ENCODE results near the gene CD300A.
A peak's percentile ranks its signal among the peaks of the same experiment; 100 is the strongest.

CD300A gene

DNA sequence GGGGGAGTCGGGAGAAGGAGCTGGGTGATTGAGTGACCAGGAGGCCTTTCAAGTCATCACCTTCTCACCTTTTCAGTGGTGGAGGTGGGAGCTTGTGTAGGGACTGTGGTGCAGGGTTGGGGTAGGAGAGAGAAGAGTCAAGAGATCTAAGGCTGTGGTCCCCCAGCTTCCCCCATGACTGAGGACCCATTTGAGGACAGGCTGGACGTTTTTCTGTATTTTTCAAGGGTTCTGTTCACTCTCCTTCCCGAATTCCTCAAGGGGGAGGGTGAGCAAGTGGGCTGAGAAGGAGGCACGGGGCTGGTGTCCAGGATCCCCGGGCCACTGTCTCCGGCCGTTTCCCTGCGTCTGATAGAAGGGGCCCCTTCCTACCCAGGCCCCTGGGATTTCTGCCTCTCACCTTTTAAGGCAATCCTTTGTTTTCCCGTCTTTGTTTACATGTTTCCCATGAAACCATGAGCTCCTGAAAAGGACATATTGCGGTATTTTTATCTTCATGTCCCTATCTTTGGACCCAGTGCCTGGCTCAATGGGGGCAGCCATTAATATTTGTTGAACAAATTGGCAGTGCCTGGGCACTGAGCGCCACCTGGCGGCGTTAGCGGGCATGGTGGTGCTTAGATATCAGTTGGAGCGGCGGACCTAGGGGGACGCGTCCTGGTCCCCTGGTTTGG is 9.2 kb upstream of the CD300A start:
- DNase-seq, result peak; percentile 64

DNA sequence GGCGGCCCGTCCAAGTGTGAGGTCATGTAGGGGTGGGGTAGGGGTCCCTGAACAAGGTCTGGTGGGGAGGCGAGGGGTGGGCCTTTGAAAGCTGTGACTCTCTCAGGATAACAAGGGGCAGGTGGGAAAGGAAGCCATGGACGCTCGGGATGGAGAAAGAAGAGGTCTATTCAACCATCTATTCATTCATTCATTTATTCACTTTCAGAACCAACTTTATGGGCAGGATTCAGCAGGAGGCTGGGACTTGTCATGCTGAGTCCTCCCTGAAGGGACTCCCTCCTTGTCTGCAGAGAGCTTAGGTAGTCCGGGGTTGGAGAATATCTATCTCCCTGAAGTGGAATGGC is 8.6 kb upstream of the CD300A start:
- no peak for DNase-seq

DNA sequence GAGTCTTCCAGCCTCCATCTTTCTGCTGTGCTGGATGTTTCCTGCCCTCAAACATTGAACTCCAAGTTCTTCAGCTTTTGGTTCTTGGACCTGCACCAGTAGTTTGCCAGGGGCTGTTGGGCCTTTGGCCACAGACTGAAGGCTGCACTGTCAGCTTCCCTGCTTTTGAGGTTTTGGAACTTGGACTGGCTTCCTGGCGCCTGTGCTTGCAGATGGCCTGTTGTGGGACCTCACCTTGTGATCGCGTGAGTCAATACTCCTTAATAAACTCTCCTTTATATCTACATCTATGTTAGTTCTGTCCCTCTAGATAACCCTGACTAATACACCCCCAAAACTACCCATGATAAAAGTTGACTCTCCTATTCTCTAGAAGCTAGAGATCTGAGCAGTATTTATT is 7.6 kb upstream of the CD300A start:
- DNase-seq, result no peak

DNA sequence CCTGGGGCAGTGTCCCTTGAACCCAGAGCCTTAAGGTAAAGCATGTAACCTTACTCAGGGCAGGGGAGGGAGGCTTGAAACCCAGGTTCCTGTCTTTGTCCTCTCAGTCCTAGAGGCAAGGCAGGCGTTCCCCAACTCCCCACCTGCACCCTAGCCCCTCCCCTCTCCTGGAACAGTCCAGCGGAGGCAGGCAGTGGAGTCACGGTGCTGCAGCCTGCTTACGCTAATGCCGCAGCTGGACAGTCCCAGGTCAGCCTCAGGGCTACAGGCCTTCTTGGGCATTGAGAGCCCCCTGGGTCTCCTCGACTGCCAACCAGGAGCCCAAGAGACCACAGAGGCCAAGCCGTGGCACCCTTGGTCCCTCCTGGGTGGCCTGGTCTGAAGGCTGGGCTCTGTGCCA is 6.8 kb upstream of the CD300A start:
- no peak for DNase-seq

DNA sequence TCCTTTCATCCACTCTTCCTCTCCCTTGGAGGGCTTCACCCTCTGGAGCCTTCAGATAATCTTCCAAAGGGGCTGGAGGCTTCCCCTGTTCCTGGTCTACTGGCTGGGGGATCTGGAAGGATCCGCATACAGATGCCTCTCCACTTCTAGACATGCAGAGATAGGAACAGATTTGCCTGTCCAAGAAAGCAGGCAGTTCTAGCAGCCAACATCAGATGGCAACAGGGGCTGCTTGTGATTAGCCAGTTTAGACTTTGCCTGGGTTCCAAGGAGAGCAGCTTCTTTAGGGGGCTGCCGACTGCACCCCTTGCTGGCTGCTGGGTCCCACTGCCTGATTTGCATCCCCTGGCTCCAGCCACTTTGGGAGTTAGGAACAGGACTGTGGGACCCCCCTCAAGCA is 6.2 kb upstream of the CD300A start:
- no peak for DNase-seq

DNA sequence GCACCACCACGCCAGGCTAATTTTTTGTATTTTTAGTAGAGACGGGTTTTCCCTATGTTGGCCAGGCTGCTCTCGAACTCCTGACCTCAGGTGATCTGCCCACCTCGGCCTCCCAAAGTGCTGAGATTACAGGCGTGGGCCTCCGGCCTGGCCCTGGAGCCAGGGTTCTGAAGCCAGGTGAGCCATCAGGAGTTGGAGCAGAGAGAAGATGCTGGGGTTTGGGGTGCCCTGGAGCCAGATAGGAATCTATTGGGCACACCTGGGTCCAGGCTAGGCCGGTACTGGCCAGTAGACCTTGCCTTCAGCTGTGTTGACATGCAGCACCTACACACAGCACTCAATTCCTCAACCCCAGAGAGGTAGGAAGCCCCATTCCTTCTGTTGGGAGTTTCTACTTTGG is 5.4 kb upstream of the CD300A start:
- DNase-seq, result no peak

DNA sequence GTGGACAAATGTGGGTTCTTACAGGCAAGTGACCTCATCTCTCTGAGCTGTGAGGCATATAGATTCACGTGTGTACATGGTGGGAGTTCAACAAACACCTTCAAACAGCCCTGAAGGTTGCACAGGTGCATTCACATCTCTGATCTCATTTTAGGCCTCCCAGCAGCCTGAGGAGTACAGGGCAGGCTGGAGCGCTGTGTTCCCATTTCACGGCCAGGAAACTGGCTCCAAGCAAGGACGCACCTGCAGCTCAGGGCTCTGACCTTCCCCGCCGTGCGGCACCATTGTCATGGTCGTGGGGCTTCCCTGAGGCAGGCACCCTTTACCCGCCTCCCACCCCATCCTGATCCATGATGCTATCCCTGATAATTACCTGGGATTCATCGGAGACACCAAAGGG is 4.8 kb upstream of the CD300A start:
- no peak for DNase-seq

DNA sequence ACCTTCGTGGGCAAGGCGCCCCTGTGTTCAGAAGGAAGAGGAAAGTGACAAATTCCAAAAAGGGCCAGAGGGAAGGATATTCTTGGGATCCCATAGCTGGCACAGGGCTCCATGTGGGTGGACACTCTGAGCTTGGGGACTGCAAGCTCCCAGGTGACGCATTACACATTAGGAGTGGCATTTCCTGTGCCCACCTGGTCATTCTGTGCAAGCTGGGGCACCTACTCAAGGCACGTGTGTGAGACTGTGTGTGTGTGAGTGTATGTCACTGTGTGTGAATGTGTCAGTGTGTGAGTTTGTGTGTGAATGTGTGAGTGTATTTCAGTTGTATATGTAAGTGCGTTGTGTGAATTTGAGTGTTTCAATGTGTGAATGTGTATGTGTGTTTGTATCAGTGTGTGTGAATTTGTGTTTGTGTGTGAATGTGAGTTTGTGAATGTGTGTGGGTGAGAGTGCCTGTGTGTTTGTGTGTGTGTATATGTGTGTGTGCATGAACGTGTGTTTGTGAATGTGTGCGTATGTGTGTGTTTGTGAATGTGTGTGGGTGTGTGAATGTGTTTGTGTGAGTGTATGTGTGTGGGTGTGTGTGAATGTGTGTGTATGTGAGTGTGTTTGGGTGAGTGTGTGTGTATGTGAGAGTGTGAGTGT is 1.6 kb upstream of the CD300A start:
- no peak for DNase-seq

DNA sequence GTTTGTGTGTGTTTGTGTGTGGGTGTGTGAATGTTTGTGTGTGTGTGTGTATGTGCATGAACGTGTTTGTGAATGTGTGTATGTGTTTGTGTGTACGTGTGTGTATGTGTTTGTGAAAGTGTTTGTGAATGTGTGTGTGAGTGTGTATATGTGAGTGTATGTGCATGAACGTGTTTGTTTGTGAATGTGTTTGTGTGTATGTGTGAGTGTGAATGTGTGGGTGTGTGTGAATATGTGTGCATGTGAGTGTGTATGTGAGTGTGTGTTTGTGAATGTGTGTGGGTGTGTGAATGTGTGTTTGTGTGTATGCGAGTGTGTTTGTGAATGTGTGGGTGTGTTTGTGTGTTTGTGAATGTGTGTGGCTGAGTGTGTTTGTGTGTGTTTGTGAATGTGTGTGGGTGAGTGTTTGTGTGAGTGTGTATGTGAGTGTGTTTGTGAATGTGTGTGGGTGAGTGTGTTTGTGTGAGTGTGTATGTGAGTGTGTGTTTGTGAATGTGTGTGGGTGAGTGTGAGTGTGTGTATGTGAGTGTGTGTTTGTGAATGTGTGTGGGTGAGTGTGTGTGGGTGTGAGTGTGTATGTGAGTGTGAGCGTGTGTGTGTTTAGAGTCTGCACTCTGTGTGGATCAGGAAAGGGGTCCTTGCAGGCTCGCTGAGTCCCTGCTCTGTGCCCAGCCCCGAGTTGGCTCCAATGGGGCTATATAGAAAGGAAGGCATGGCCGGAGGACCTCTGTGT is 890 bp upstream of the CD300A start:
- DNase-seq, result no peak

DNA sequence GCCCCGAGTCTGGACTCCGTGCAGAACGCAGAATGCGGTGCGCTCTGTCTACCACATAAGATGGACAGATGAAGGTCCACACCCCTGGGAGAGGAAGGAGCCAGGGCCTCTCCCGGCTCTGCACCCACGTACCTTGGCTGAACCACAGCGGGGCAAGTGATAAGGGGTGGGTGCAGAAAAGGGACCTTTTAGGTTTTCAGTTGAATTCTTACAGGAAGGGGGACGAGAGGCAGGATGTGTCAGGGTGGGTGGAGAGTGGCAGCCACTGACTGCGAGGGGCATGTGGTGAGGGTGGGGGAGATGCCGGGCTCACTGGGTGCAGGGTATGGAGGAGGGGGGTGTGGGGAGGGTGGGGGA is 372 bp downstream of the CD300A start:
- no peak for DNase-seq

DNA sequence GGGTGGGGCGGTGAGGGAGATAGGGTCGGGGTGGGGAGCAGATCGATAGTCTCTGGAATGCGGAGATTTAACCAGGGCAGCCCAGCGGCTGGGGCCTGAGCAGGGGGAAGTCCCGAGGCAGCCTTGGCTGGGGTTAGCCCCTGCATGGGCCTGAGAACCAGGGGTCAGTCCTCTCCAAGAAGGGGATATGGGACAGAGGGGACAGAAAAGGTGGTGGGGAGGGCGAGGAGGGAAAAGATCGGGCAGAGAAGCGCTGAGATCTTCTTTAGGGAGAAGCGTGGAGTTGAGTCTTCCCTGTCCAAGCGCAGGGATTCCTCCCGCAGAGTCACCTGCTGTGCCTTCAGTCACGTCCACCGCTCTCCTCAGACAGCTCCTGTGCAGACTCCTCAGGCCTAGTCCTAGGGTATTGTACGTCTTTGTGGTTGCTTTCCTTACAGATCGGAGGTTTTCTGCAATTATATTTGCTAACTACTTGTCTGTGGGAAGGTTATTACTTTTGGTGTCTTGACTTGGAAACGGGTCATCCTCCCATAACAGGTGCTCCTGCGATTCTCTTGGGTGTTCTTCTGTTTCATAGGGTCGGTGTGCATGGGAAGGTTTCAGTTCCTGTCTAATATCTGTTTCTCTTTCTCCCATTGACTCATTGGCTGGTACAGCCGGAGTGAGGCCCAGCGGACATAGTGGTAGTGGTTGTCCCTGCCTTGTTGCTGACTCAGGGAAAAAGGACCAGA is 952 bp downstream of the CD300A start:
- DNase-seq, result peak; percentile 72

DNA sequence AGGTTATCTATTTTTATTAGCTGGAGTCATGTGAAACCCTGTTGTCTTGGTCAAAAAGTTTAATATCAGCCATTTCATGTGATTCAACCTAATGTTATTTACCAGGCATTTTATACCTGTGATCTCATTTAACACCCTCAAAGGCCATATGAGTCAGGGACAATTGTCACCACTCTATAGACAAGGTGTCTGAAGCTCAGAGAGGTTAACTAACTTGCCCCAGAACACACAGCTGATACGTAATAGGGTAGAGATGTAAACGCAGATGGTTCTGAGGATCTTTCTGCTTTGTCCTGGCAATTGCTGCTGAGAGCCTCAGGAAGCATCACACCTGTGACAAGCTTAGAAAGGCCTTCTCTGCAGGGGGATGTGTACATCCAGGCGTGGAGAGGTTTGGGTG is 4.9 kb downstream of the CD300A start:
- no peak for DNase-seq

DNA sequence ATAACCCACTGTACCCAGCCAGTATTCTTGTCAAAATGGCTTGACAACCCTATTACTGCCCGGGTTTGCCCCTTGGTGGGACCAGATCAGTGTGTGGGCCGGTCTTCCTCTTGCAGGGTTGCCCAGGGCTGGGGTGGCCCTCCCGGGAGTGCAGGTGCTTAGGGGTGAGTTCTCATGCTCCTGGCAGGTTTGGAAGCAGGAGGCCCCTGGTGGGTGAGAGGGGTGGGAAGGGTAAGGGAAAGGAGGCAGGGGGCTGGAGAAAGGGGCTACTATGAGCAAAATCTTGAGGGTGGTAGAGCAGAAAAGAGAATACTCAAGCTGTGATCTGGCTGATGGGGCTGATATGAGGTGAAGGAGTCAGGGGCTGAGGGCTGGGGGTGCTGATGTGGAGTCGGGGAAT is 6.5 kb downstream of the CD300A start:
- DNase-seq, result no peak

DNA sequence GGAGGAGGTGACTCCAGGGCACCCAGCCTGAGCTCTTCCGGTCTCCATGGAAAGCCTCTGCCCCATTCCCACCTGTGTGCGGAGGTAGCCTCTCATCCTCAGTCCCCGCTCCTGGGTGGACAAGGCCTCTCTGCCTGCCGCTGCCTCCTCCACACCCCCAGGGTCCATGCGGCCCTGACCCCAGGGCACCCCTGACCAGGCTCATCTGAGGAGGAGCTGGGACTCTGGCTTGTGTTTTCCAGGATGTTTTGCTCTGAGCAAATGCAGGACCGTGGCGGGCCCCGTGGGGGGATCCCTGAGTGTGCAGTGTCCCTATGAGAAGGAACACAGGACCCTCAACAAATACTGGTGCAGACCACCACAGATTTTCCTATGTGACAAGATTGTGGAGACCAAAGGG is 6.9 kb downstream of the CD300A start:
- DNase-seq, result no peak

DNA sequence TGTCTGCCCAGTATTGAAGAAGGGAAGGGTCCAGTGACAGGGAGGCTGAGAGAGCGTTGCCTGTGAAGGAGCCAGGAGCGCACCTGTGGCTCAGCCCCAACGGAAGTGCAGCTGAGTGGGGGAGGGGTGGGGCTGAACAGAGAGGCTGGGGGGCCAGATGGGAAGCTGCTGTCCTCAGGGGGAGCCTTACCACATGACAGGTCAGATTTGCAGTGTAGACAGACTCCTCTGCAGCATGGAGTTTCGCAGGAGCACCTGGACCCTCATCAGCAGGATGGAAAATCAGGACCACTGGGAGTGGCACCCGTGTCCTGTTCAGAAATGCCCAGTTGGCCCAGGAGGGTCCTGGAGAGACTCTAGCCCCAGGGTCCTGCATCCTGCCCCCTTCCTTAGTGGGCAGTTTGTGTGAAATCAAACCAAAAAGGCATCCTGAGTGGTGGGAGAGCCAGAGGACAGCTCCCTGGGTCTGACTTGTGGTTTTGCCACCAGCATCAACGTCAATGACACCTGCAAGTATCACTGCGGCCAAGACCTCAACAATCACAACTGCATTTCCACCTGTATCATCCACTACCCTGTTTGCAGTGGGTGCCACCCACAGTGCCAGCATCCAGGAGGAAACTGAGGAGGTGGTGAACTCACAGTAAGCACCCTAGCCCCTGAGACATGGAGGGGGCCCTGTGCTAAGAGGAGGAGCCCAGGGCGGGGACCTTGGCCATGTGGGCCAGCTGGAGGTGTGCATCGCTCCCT is 7.8 kb downstream of the CD300A start:
- DNase-seq, result no peak

DNA sequence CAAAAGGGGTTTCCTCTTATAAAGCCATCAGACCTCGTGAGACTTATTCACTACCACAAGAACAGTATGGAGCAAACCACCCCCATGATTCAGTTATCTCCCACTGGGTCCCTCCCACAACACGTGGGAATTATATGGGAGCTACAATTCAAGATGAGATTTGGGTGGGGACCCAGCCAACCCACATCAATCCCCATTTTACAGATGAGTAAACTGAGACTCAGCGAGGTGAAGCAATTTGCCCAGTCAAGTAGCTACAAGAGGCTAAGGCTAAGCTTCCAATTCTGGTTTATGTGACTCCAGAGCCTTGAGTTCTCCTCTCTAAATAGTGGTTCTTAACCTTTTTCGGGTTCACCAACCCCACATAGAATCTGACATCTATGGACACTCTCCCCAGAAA is 8.8 kb downstream of the CD300A start:
- DNase-seq, result no peak

DNA sequence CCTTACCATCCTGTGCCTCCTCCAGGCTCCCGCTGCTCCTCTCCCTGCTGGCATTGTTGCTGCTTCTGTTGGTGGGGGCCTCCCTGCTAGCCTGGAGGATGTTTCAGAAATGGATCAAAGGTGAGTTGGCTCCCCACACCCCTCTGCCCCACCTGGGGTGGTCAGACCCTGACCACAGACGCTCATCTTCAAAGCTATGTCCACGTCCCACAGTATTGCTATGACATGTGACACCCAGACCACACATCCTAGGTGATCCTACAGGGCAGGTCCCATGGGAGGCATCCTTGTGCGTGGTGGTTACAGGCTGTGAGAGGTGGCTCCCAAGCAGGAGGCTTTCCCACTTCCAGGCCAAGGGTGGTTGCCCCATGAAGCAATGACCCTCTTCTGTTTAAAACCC is 11.0 kb downstream of the CD300A start:
- no peak for DNase-seq

DNA sequence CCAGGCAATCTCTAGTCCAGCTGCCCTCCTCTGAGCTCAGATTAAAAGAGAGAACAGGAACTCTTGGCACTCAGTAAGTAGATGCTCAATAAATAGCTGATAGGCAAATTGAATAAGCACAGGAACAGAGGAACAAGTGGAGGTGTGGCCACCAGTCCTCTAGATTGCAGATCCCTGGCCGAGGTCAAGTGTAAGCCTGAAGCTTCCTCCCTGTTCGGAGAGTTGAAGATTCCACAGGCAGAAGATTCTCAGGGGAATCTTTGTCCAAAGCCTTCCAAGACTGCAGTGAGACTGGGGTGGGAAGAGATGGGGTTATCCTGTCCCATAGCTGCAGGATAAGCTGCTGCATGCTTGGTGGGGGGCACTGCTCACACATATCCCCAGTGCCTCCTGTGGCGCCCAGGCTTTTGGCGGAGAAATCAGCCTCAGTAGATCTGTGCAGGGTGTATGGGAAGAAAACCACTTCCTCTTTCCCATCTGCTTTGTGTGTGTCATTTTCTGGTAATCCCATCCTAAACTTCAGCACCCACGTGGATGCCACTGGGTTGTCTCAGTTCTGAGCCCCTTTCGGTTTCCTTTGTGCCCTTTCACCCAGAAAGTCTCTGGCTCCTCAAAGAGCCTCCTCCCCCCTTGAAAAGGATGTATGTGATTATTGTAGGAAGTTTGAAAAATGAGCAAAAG is 12.1 kb downstream of the CD300A start:
- peak; percentile 97 for DNase-seq

DNA sequence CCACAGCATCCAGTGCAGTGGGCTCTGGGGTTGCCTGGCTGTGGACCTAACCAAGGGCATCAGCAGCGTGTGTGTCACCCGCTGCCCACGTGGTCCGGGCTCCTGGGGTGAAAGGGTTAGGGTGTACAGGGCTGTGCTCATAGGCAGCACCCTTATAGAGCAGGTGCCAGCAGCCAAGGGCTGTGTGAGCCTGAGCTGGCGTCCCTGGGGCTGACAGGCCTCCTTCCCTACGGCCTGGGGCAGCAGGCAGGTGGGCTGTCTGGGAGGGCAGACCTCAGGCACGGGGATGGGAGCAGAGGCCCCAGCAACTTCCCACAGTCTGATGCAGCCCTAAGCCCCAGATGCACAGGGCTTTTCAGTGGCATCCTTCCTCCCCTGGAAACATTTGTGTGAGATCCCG is 13.9 kb downstream of the CD300A start:
- DNase-seq, result no peak

DNA sequence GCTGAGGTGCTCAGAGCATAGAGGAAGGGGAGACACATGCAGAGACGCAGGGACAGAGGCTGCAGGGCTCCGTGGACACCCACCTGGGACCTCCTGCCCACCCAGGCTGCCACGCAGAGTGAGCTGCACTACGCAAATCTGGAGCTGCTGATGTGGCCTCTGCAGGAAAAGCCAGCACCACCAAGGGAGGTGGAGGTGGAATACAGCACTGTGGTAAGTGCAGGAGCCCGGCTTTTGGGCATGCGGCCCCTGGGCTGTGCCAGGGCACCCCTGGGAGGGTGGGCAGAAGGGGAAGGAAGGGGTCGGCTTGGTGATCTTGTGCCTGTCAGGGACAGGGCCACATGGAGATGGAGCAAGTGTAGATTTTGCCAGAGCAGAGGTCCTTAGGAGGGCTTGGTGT is 15.2 kb downstream of the CD300A start:
- no peak for DNase-seq

DNA sequence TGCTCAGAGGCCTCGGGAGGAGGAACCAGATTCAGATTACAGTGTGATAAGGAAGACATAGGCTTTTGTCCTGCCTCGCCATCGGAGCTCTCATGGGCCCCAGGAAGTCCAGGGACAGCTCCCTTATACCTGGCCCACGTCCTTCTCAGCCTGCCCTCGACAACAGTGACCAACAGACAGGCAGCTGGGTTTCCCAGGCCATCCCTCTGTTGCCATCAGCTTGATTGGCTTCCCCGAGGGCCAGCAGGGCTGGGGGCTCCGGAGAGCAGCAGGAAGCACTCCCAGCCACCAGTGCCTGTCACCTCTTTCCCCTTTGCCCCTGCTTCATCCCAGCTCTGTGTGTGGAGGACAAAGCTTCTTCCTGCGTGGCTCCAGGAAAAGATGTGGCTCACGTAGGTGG is 17.6 kb downstream of the CD300A start:
- no peak for DNase-seq

DNA sequence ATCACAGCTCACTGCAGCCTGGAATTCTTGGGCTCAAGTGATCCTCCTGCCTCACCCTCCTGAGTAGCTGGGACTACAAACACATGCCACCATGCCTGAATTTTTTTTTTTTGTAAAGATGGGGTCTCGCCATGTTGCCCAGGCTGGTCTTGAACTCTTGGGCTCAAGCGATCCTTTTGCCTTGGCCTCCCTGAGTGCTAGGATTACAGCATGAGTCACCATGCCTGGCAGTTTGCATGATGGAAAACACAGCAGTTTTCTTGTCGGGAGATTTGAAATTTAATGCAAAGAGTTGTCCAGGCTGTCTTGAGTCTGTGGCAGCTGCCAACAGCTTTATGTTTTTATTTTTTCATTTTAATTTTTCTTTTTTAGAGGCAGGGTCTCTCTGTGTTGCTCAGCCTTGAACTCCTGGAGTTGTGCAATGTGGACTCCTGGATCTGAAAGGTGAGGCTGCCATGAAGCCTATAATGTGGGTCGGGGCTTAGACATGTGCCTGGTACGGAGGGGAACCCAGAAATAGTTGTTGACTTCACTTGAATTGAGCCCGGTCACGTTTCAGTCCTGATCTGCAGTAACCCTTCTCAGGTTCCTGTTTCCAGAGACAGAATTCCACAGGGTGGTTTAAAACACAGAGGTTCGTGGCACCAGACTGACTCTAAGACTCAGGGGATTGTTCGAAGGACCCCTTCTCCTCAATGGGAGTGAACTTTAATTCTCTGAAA is 18.7 kb downstream of the CD300A start:
- no peak for DNase-seq

All from MV-4-11 (cell line).